EH (cell line): Measurements from ENCODE around the gene GLYR1.

Experiments
- DNase-seq: peaks from one replicate; pipeline ENCODE4 v3.0.0-alpha.2; 2015; ENCODE audit warnings: low read depth

GLYR1 gene

DNA sequence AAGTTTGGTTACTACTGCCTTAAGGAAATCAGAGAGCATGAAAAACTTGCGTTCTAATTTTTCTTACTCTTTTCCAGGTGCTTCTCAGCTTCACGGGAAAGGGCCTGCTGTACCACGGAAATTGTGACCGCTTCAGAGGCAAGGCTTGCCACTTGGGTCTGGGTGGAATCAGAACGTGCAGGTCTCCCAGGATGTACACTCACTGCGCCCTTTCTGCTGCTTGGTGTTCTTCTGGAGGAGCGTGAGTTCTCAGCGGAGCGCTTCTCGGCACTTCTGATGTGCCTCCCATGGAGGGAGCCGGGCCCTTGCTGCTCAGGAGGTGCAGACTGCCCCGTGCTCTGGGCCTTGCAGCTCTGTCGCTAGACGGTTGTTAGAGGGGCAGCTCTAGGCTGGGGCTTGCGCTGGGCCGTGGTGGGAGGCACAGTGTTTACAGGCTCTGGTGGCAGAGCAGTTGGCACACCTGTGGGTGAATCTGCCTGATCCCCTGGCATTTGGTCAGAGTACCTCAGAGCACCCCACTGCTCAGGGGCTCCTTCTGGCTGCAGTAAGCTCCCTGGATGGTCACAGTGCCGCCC is 33.0 kb upstream of the GLYR1 start:
- no peak for DNase-seq

DNA sequence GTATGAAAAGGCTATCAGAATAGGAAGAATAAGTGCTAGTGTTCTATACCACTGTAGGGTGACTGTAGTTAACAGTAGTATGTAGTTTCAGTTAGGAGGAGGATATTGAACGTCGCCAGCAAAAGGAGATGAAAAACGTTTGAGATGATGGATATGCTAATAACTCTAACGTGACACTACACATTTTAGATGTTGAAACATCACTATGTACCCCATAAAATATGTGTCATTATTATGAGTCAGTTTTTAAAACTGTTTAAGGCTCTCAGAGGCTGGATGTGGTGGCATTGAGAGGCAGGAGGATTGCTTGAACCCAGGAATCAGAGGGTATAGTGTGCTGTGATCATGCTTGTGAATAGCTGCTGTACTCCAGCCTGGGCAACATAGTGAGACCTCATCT is 32.0 kb upstream of the GLYR1 start:
- DNase-seq: peak; percentile 1

DNA sequence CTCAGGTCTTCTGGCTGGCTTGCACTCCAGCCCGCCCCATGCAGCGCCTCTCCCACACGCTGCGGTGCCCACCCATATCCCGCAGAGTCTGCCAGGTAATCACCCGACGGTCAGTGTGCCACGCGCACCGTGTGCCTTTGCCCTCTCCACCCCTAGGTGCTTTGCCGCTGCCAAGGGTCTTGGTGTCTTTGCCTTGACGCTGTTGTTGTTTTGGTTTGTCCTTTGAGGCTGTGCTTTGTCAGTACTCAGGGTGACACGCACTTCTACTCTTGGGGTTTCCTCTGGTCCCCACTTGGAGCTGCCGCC is 30.2 kb upstream of the GLYR1 start:
- DNase-seq: no peak

DNA sequence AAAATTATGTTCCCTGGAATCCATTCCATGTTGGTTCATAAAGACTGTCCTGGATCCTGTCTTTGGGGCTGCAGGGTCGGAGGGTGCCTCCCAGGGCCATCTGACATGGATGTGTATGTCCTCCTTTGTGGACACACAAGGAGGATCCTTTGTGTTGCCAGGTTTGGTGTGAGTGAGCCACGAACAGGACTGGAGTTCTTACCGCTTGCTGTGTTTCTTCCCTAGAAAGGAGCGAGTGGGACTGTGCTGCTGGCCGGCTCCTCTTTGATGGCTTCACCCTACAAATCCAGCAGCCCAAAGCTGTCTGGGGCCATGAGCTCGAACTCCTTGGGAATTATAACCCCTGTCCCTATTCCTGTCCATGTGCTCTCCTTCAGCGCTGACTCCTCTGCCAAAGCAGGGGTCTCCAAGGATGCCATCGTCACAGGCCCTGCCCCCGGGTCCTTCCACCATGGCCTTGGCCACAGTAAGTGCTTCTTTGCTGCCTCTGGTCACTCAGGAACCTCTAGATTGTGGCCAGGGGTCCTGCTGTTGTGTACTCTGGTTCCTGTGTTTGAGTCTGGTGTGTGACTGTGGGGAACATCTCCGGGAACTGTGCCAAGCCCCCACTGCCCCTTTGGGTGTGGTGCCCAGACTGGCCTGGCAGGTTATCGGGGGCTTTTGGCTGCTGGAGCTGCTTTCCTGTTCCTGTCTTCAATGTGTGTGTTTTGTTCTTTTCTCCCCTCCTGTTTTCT is 29.7 kb upstream of the GLYR1 start:
- DNase-seq: no peak

DNA sequence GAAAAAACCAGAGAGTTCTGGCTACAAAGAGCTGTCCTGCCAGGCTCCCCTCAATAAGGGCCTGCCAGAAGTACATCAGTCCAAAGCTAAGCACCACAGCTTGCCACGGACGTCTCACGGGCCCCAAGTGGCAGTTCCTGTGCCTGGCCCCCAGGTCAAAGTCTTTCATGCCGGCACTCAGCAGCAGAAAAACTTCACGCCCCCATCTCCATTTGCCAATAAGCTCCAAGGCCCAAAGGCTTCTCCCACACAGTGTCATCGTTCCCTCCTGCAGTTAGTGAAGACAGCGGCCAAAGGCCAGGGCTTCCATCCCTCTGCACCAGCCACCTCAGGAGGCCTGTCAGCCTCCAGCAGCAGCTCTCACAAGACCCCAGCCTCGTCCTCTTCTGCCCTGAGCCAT is 27.6 kb upstream of the GLYR1 start:
- DNase-seq: no peak

DNA sequence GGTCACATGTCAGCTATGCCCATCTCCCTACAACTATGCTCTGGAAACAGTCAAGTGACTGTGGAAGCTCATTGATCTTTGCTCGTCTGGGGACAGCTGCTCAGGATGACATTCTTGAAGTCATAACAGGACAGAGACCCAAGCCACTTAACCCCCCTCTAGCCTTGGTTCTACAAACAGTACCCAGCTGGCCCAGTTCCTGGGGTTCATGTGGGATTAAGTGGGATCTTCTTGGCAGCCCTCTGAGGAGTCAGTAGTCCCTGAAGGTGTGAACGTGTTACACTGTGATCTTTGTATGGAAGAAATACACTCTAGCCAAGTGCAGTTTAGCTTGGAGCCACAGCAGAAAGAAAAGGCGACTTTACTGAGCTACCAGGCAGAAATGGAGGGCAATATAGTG is 26.0 kb upstream of the GLYR1 start:
- DNase-seq: no peak

DNA sequence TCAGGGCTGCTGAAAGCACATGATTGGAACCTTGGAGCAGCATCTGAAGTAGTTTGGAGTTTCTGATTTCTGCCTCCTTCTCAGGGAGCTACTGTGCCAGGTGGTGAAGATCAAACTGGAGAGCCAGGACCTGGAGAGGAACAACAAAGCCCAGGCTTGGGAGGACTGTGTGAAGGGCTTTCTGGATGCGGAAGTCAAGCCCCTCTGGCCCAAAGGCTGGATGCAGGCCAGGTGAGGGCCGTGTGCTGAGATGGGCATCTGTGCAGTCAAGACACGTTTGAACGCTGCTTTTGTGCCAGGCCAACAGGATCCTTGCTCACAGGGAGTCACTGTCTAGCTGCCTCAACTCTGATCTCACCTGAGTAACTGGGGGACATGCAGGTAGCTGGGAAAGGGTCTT is 24.0 kb upstream of the GLYR1 start:
- DNase-seq: no peak

DNA sequence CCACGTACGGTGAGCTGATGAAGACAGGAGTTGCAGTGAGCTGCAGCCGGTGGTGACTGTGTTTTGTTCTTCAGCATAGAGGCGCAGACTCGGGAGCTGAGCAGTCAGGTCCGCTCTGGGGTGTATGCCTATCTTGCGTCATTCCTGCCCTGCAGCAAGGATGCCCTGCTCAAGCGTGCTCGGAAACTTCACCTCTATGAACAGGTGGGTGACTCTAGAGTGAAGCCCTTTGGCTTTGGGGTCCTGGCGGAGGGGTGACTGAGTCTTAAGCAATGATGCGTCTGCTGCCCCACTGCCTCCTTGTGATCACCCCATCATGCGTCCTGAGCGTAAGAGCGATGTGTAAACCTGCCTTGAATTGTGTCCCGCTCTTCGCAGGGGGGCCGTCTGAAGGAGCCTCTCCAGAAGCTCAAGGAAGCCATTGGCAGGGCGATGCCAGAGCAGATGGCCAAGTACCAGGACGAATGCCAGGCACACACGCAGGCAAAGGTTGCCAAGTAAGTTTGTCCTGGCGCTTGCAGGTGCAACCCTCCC is 23.1 kb upstream of the GLYR1 start:
- DNase-seq: no peak

DNA sequence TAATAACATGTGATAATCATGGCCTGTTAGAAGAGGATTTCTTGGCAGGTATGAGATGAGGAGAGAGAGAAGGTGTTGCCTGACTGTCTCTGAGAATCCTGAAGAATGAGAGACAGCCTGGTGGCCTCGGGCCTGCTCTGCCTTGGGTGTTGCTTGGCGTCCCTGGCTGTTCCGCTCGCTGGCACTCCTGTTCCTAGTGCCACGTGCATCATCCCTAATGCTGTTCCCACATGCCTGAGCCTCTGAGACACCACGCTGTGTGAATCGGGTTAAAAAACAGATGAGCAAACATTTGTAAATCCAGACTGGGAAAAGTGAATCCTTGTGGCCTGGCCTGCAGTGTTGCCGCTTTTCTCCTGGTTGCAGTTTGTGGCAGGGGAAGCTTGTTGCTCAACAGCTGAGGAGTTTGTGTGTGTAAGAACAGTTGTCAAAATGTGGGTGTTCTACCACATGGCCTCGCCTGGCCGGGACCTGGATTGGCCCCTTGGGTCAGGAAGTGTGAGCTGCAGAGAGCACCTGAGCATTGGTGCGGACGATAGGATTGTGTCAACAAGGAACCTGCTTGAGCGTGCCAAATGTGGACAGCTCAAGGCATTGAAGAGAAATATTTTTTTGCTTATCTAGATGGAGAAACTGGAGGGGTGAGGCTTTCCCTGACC is 22.2 kb upstream of the GLYR1 start:
- no peak for DNase-seq

DNA sequence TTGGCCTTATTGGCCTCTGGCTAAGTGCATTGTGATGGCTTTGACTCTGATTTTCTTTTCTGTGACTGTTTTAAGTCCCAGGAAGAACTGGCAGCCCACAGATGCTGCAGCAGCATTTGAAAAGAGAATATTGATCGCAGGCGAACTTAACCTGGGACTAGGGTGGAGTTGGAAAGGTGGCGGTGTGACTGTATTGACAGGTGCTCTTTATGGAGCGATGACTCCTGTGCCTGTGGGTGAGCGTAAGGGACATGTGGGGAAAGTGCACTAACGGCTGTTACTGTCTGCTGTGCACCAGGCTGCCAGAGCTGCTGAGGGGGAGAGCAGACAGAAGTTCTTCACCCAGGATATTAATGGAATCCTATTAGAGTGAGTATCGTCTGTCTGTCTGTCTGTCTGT is 21.4 kb upstream of the GLYR1 start:
- DNase-seq: no peak

DNA sequence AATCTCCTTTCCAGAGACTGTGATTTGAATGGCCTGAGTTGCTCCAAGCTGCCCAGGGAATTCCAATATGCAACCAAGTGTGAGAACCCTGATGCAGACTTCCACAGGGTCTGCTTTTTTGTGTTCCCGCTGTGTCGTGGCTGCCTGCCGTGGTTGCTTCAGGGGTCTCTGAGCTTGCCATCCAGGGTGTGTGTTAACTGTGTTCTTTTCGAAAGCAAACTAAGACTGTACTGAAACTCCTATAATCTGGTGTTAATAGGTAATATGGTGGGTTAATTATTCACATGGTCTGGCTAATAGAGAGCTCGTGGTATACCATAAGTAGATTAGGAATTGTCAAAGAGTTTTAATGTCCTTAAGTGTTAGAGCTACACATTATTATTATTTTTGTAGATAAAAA is 20.9 kb upstream of the GLYR1 start:
- no peak for DNase-seq

DNA sequence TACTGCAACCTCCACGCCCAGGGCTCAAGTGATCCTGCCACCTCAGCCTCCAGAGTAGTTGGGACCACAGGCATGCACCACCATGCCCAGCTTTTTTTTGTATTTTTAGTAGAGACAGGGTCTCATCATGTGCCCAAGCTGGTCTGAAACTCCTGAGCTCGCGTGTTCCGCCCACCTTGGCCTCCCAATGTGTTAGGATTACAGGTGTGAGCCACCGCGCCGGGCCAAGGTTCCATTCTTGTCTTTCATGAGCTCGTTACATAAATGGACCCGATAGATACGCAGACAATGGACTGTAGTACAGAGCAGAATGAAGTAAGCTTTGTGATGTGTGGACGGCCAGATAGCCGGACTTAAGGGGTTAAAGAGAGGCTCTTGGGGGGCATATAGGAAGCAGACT is 19.5 kb upstream of the GLYR1 start:
- DNase-seq: no peak

DNA sequence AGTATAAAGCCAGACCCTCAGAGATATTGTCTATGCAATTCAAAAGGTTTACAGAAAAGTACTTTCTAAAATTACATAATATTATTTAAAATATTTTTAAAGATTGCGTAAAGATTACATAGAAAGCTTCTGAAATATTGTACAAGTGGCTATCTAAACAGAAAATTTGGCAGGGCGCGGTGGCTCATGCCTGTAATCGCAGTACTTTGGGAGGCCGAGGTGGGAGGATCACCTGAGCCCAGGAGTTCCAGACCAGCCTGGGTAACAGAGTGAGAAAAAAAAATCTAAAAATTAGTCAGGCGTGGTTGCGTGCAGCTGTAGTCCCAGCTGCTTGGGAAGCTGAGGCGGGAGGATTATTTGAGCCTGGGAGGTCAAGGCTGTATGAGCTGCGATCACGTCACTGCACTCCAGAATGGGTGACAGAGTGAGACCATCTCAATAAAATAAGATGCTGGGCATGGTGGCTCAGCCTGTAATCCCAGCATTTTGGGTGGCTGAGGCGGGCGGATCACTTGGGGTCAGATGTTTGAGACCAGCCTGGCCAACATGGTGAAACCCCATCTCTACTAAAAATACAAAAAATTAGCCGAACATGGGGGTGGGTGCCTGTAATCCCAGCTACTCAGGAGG is 18.3 kb upstream of the GLYR1 start:
- no peak for DNase-seq

DNA sequence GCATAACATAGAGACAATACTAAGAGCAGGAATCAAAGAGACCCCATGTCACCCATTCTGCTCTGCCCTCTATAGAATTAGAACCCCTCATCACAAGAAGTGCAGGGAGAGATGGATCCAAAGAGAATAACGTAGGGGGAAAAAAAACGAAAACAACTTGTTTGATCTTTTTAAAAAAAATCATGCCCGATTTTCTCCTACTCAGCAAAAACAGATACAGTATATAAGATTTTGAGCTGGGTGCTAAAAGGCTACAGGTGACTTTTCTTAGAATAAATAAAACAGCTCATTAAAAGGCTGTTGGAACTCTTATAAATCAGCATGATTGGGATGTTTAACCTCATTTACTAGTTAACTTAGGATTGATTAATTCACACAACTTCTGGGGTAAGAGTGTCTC is 17.6 kb upstream of the GLYR1 start:
- no peak for DNase-seq

DNA sequence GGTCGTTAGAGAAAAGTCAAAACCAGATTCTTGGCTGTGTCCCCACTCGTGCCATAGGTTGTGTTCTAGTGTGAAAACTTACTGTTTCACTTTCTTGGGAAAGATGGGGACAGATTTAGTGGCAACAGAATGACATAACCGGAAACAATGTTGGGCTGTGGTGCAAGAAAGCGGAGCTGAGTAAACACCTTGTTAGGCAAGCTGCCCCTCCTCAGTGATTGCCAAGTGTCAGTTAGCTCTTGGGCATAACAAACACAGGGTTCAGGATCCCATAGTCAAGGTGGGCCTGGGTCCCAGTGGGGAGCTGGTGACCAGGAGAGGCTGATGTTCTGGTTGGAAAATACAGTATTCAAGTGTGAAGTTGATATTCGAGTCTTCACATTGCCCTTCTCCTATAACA is 15.6 kb upstream of the GLYR1 start:
- DNase-seq: no peak

DNA sequence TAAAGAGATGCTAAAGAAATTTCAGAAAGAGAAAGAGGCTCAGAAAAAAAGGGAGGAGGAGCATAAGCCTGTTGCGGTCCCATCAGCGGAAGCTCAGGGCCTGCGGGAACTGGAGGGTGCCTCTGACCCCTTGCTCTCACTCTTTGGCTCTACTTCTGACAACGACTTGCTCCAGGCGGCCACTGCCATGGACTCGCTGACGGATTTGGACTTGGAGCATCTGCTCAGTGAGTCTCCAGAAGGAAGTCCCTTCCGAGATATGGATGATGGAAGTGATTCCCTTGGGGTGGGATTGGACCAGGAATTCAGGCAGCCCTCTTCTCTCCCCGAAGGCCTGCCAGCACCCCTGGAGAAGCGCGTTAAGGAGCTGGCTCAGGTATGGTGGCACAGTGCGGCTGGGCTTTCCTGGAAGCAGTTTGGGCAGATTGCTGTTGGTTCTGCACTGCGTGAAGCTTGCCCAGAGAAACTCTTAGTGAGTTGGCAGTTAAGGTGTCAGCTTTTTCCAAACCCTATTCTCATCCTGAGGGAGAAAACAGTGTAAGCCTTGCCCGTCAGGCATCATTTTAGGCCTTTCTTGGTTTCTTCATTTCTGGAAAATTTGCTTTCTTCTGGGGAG is 13.7 kb upstream of the GLYR1 start:
- DNase-seq: no peak

DNA sequence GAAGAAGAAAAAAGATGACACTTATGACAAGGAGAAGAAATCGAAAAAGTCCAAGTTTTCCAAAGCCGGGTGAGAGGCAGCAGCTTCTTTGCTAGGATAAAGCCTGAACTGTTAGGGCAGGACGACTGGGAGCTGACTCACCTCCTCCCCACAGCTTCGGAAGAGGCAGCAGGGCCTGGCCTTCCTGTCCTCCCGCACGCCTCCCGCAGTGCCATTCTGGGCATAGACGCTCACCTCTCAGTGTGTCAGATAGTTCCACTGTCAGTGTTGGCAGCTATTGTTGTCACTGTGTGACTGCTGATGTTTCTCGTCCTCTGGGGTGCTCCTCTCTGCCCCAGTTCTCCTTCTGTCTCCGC is 12.8 kb upstream of the GLYR1 start:
- DNase-seq: no peak

DNA sequence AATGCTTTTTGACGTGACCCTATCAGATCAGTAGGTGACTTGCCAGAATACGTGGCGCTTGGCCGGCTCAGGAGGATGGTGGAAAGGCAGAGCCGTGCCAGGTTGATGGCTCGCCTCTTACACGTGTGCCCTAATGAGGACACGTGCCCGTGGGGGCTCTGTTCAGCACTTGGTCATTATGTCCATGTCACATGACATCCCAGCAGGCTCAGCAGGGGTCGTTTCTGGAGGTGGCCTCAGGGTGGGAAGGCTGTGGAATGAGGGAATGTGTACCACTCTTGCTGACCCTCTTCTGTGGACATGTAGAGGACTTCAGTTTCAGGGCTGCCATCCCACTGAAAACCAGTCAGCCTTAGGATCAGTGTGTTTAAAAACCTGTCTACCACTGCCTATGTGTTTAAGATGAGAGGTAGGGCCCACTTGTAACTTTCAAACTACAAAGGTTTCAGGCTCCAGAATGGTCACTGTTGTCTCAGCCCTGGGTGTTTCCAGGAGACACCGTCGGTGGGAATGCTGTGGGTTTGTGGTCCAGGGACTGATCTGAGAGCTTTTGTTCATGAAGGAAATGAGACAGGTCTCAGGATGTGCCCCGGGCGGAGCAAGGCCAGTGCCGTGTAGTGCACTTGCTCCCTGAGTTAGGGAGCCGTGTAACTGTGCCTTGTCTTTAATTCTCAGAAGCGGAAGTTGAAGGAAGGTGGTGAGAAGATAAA is 12.3 kb upstream of the GLYR1 start:
- DNase-seq: no peak

DNA sequence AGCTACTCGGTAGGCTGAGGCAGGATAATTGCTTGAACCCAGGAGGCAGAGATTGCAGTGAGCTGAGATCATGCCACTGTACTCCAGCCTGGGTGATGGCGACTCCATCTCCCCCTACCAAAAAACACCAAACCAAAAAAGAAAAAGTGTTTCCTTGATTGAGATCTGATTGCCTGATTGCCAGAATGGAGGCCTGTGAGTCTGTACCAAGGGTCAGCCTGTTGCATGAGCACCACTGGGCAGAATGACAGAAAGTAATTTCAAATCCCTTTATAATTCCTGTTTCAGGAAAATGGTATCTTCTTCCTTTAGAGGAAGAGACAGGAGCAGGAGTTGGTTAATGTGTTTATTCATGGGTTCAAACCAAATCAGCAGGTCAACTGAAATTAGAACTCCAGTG is 8.7 kb upstream of the GLYR1 start:
- no peak for DNase-seq

DNA sequence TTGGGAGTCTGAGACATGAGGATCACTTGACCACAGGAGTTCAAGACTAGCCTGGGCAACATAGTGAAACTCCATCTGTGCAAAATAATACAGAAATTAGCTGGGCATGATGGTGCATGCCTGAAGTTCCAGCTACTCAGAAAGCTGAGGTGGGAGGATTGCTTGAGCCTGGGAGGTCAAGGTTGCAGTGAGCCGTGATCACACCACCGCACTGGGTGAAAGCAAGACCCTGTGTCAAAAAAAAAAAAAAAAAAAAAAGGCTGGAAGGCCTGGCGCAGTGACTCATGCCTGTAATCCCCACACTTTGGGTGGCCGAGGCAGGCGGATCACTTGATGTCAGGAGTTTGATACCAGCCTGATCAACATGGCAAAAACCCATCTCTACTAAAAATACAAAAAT is 8.3 kb upstream of the GLYR1 start:
- DNase-seq: no peak

DNA sequence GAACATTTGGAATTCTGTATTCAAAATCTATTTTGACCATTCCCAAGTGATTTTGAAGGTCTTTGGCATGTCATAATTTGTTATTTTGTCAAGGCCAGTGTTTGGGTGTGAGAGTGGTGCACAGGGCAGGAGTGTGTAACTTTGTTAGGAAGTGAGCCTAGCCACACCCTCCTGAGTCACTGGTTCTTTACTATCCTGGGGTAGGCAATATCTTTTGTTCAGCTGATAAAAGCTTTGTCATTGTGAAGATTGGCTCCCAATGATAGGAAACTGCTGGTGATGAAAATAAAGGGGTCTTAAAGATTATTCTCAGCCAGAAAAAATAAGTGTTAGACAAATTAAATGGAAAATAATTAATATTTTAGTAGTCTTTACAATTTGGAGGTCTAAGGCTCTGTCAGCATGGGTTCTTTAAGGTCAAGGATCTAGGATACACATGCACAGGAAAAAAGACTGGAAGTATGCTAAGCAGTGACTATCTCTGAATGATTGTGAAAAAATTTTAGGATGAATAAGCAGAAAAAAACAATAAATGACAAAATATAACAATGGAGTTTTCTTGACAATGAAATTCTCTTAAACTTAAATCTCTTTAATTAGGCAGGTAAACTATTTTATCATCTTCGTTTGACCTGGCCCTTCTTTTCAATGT is 5.3 kb upstream of the GLYR1 start:
- peak; percentile 38 for DNase-seq

DNA sequence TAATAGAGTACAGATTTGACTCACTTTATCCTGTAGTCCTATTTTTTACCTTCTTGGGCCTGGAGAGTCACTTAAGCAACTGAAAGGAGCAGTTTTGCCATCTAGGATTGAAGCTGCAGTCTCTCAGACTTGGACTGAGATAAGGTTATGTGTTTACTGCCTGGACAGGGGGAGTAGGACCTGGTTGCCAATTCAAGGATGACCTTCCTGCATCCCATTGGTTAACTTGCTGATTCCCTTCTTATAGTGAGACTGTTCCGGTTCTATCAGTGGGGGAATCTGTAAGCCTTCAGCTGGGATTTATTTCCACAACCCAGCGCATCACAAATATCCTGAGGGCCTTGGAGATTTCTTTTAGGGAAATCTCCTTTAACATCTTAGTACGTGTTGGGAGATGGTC is 3.1 kb upstream of the GLYR1 start:
- peak; percentile 36 for DNase-seq
